ENCODE data around the gene ZSWIM7.
"Not testable (repeated sequence)": the region's sequence is repeated elsewhere in the genome, so short reads cannot be mapped to it uniquely, and the experiment has no call there.

ZSWIM7 gene

GRCh38 chr17:15955793-15956541, 43.5 kb downstream of the ZSWIM7 start:
- DNase-seq (ENCODE audit: low spot score): no peak

GRCh38 chr17:15954222-15954621, 45.3 kb downstream of the ZSWIM7 start:
- DNase-seq (ENCODE audit: low spot score): no peak

- no peak for DNase-seq (ENCODE audit: low spot score)
Observed at GRCh38 chr17:15952916-15953790, 46.4 kb downstream of the ZSWIM7 start.

- no peak for DNase-seq (ENCODE audit: low spot score)
Observed at GRCh38 chr17:15952048-15952532, 47.4 kb downstream of the ZSWIM7 start.

GRCh38 chr17:15951368-15952047, 48.0 kb downstream of the ZSWIM7 start:
- DNase-seq (ENCODE audit: low spot score): no peak

GRCh38 chr17:15947976-15948752, 51.3 kb downstream of the ZSWIM7 start:
- DNase-seq (ENCODE audit: low spot score): no peak

- DNase-seq (ENCODE audit: low spot score): no peak
Observed at GRCh38 chr17:15947271-15947670, 52.2 kb downstream of the ZSWIM7 start.

GRCh38 chr17:15946611-15947120, 52.8 kb downstream of the ZSWIM7 start:
- no peak for DNase-seq (ENCODE audit: low spot score)

GRCh38 chr17:15945527-15946191, 53.8 kb downstream of the ZSWIM7 start:
- DNase-seq (ENCODE audit: low spot score): no peak

GRCh38 chr17:15944759-15945526, 54.6 kb downstream of the ZSWIM7 start, which contains the start of gene ADORA2B:
TSS of gene ADORA2B (plus strand) at chr17:15945130. CDS start at chr17:15945249, 119 bp downstream.
- peak; percentile 38 for DNase-seq (ENCODE audit: low spot score)

- DNase-seq (ENCODE audit: low spot score): no peak
Observed at GRCh38 chr17:15943971-15944758, 55.3 kb downstream of the ZSWIM7 start.

- DNase-seq (ENCODE audit: low spot score): no peak
Observed at GRCh38 chr17:15942207-15942833, 57.2 kb downstream of the ZSWIM7 start.

GRCh38 chr17:15941781-15942180, 57.7 kb downstream of the ZSWIM7 start:
- DNase-seq (ENCODE audit: low spot score): no peak

GRCh38 chr17:15936481-15936880, 63.0 kb downstream of the ZSWIM7 start:
- not testable (repeated sequence) for DNase-seq (ENCODE audit: low spot score)

GRCh38 chr17:15935891-15936290, 63.6 kb downstream of the ZSWIM7 start:
- no peak for DNase-seq (ENCODE audit: low spot score)

GRCh38 chr17:15934866-15935265, 64.6 kb downstream of the ZSWIM7 start:
- no peak for DNase-seq (ENCODE audit: low spot score)

GRCh38 chr17:15931394-15931793, 68.1 kb downstream of the ZSWIM7 start:
- no peak for DNase-seq (ENCODE audit: low spot score)

GRCh38 chr17:15930426-15930825, 69.1 kb downstream of the ZSWIM7 start:
- no peak for DNase-seq (ENCODE audit: low spot score)

- no peak for DNase-seq (ENCODE audit: low spot score)
Observed at GRCh38 chr17:15929941-15930340, 69.6 kb downstream of the ZSWIM7 start.
